Left ventricle myocardium inferior (tissue), 1 donor: ENCODE measurements around the gene PPP1R9B. TPM values are rescaled to one million over a fixed set of nuclear protein-coding genes. Genes with fewer than 3 reads are reported as not detected.

ENCODE experiments used
- DNase-seq: peaks from one replicate; pipeline ENCODE4 v3.0.0-alpha.2; 2020
- H3K27ac ChIP-seq: fragments of 200-600 bp; replicated peaks from 2 replicates; pipeline ENCODE4 v1.8.0; 2021
- H3K27me3 ChIP-seq: fragments of 200-600 bp; 2 replicates; pipeline ENCODE4 v1.8.0; 2021; ENCODE audit warnings: low read depth
- H3K36me3 ChIP-seq: fragments of 200-600 bp; 2 replicates; pipeline ENCODE4 v1.8.0; 2021
- H3K4me1 ChIP-seq: fragments of 200-600 bp; 2 replicates; pipeline ENCODE4 v1.8.0; 2021
- H3K4me3 ChIP-seq: fragments of 200-600 bp; 2 replicates; pipeline ENCODE4 v1.8.0; 2021; ENCODE audit warnings: mild to moderate bottlenecking, moderate library complexity
- H3K9me3 ChIP-seq: fragments of 200-600 bp; replicated peaks from 2 replicates; pipeline ENCODE4 v1.8.0; 2021
- intact Hi-C: fragments of 100-400 bp; cut with micrococcal nuclease; formaldehyde crosslinking; loops from one replicate; pipeline ENCODE4 v1.11.0; 2022
- total RNA-seq: library from RNA; stranded (reverse); fragmentation: NEBNext Ultra II Directional; extraction: Animal tissue kit (Norgen Biotek cat#: 25700); gene quantifications from one replicate; pipeline ENCODE4 v1.2.1, GENCODE V29; 2021
- TF ChIP-seq, protein P1 (sequence below): fragments of 200-600 bp; IDR thresholded peaks from 2 replicates; pipeline ENCODE4 v1.8.0; 2021; ENCODE audit warnings: antibody characterized with exemption, mild to moderate bottlenecking, borderline replicate concordance
- donor health status: DM: no; HTN: yes; CAD: no; lungs with severe emphysema.

PPP1R9B gene
- total RNA-seq, 1 donor from 2014 or later: 33.0 TPM

GRCh38 chr17:50132104-50132794, 18.2 kb downstream of the PPP1R9B start:
- H3K4me1 ChIP-seq: peaks cover 56% of the 10 kb centered on the region
- H3K27ac ChIP-seq: peak overlapping the region; percentile 90
- peaks cover 11% of the 10 kb centered on the region for H3K27me3 ChIP-seq
- H3K36me3 ChIP-seq: peaks cover 32% of the 10 kb centered on the region
- DNase-seq: no peak
- TF ChIP-seq, protein P1, sequence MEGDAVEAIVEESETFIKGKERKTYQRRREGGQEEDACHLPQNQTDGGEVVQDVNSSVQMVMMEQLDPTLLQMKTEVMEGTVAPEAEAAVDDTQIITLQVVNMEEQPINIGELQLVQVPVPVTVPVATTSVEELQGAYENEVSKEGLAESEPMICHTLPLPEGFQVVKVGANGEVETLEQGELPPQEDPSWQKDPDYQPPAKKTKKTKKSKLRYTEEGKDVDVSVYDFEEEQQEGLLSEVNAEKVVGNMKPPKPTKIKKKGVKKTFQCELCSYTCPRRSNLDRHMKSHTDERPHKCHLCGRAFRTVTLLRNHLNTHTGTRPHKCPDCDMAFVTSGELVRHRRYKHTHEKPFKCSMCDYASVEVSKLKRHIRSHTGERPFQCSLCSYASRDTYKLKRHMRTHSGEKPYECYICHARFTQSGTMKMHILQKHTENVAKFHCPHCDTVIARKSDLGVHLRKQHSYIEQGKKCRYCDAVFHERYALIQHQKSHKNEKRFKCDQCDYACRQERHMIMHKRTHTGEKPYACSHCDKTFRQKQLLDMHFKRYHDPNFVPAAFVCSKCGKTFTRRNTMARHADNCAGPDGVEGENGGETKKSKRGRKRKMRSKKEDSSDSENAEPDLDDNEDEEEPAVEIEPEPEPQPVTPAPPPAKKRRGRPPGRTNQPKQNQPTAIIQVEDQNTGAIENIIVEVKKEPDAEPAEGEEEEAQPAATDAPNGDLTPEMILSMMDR: no peak
- H3K4me3 ChIP-seq: no peak overlapping the region
- no peaks in the 10 kb centered on the region for H3K9me3 ChIP-seq
- intact Hi-C loops: no loop called here

- H3K27ac ChIP-seq: no peak overlapping the region
- TF ChIP-seq, protein P1: no peak
- no peak for DNase-seq
- peaks cover 17% of the 10 kb centered on the region for H3K36me3 ChIP-seq
- intact Hi-C loops: no loop called here
- H3K4me3 ChIP-seq: peak overlapping the region; percentile 66
- peaks cover 11% of the 10 kb centered on the region for H3K27me3 ChIP-seq
- H3K9me3 ChIP-seq: no peaks in the 10 kb centered on the region
- peaks cover 56% of the 10 kb centered on the region for H3K4me1 ChIP-seq
These were observed 19.7 kb downstream of the PPP1R9B start for GRCh38 chr17:50130559-50131305.

DNA sequence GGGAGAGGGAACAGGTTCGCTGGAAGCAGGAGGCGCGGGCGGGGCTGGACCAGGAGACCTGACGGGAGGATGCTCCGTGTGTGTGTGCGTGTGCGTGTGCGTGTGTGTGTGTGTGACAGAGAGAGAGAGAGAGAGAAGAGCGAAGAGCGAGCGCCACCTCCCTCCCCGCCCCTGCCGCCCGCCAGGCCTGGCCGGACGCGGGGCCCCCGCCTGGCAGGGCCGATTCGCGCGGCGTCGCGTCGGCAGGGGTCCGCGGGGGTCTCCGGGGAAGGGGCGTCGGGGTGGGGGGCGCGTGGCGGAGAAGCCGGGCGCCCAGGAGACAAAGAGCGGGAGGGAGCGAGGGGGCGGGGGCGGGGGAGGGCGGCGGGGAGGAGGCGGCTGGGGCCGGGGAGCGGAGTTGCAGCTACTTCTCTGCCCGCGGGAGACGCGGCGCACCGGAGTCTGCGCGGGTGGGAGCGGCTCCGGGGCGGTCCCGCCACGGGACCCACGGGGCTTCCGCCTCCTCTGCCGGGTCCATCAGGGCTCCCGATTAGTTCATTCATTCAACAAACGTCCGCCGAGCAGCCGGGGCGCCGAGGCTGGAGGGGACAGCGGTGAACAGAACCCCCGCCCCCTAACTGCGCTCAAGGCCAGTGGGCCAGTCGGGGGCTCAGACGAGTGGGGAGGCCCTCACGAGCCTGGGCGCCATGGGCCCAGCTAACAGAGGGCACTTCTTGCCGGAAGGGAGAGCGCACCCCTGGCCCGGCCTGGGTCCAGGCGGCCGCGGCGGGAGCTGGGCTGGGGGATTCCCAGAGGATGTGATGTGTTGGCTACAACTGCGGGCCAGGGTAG, 20.5 kb downstream of the PPP1R9B start, which contains the start of gene SAMD14:
Gene SAMD14 (minus strand): TSS at position 433 of the 831 bp plus-strand sequence. CDS start 5,201 bp downstream, outside the sequence.
- DNase-seq: no peak
- no peak within 1 kb of the TSS for H3K27ac ChIP-seq
- no peaks in the 10 kb centered on the region for H3K9me3 ChIP-seq
- TF ChIP-seq, protein P1: no peak
- intact Hi-C loops: no loop called here
- peaks cover 9% of the 10 kb centered on the region for H3K36me3 ChIP-seq
- H3K27me3 ChIP-seq: peaks cover 11% of the 10 kb centered on the region
- H3K4me3 ChIP-seq: peak within 1 kb of the TSS; percentile 66
- H3K4me1 ChIP-seq: peaks cover 56% of the 10 kb centered on the region

GRCh38 chr17:50129353-50129727, 21.1 kb downstream of the PPP1R9B start:
- Histone ChIP-seq H3K4me3 (peak overlapping the region; percentile 66), H3K4me1 (peaks cover 51% of the 10 kb centered on the region), H3K36me3 (peaks cover 3% of the 10 kb centered on the region), H3K9me3 (no peaks in the 10 kb centered on the region), H3K27me3 (peaks cover 11% of the 10 kb centered on the region), H3K27ac (no peak overlapping the region)
- no peak for DNase-seq
- intact Hi-C loops: no loop called here
- TF ChIP-seq, protein P1: no peak
